Fibroblast of the aortic adventitia (primary cell): ENCODE data around the gene NRTN. TPM values are rescaled to one million over a fixed set of nuclear protein-coding genes. Genes with fewer than 3 reads are reported as not detected.

ENCODE experiments used
- DNase-seq: peaks from one replicate; pipeline ENCODE4 v3.0.0-alpha.2; 2010; ENCODE audit warnings: low read depth
- H3K4me3 ChIP-seq: 2 replicates; pipeline ENCODE4 v1.5.1; 2011; ENCODE audit warnings: low read depth, mild to moderate bottlenecking, control low read depth, low read length, moderate library complexity
- CTCF ChIP-seq: IDR thresholded peaks from 2 replicates; pipeline ENCODE4 v1.5.1; 2011; ENCODE audit warnings: mild to moderate bottlenecking, low read length, control low read depth, inconsistent platforms; ENCODE audit not compliant: insufficient read depth
- total RNA-seq: library from RNA; depleted of rRNA; stranded (reverse); fragments of >200 nt; gene quantifications from 2 replicates; pipeline ENCODE4 v1.2.3, GENCODE V29; 2012; ENCODE audit warnings: low replicate concordance

NRTN gene
- total RNA-seq, 1 donor, result 0.09 TPM

- DNase-seq, result no peak
- H3K4me3 ChIP-seq, result no peak overlapping the region
- no peak for TF ChIP-seq CTCF
Measured at GRCh38 chr19:5814852-5815246, 10.0 kb downstream of the NRTN start.

GRCh38 chr19:5817218-5817617 is 12.4 kb downstream of the NRTN start:
- no peak for DNase-seq
- no peak for TF ChIP-seq CTCF
- H3K4me3 ChIP-seq, result no peak overlapping the region

GRCh38 chr19:5818594-5818993 is 13.7 kb downstream of the NRTN start:
- no peak for TF ChIP-seq CTCF
- DNase-seq, result no peak

GRCh38 chr19:5820785-5821184 is 15.9 kb downstream of the NRTN start:
- no peak for DNase-seq
- TF ChIP-seq CTCF, result no peak
- H3K4me3 ChIP-seq, result no peak overlapping the region

More at GRCh38 chr19:5818594-5818993, 13.7 kb downstream of the NRTN start:
- no peak overlapping the region for H3K4me3 ChIP-seq

GRCh38 chr19:5821521-5822180 is 16.8 kb downstream of the NRTN start:
- no peak overlapping the region for H3K4me3 ChIP-seq
- TF ChIP-seq CTCF, result no peak
- no peak for DNase-seq

GRCh38 chr19:5822181-5822844 is 17.4 kb downstream of the NRTN start:
- H3K4me3 ChIP-seq, result no peak overlapping the region
- TF ChIP-seq CTCF, result no peak
- no peak for DNase-seq
